ENCODE data around the gene STARD9.

The STARD9 gene

DNA sequence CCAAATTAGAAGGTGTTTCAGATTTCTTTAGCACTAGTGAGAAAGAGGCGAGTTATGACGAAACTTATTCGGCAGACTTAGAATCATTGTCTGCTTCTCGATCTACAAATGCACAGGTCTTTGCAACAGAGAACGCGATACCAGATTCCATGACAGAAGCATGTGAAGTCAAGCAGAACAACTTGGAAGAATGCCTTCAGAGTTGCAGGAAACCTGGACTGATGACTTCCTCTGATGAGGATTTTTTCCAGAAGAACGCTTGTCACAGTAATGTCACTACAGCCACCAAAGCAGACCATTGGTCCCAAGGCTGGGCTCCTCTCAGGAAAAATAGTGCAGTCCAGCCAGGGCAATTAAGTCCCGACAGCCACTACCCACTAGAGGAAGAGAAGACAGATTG is 110.9 kb downstream of the STARD9 start:
- peaks cover under 1 to 7% of the 10 kb centered on the region in 2 experiments for H3K4me1 ChIP-seq (ENCODE audit: control insufficient read depth in 1 of 2, insufficient read depth in 2 of 2, low read length in 2 of 2)
- DNase-seq: no peak
- no CpG with 5 or more reads among the region's 8 CpGs for WGBS (ENCODE audit: extremely low coverage, insufficient coverage, insufficient read length)
- H3K27me3 ChIP-seq (ENCODE audit: insufficient read depth, low read length): no peaks in the 10 kb centered on the region
- H3K23ac ChIP-seq (ENCODE audit: low read length): no peak overlapping the region
- no peak overlapping the region for H3K4me2 ChIP-seq (ENCODE audit: low read length)
- H3K79me2 ChIP-seq (ENCODE audit: control insufficient read depth, insufficient read depth, low read length, poor library complexity): no peaks in the 10 kb centered on the region
- no peak overlapping the region for H2AK5ac ChIP-seq (ENCODE audit: low read length)
- no peak overlapping the region for H4K91ac ChIP-seq (ENCODE audit: low read depth, low read length)
- H2BK5ac ChIP-seq (ENCODE audit: low read depth, low read length, poor library complexity): no peak overlapping the region
- no peak overlapping the region for H2BK12ac ChIP-seq (ENCODE audit: low read length)
- no peak overlapping the region for H3K4me3 ChIP-seq (ENCODE audit: low read depth, low read length)
- no peak overlapping the region for H2AFZ ChIP-seq (ENCODE audit: insufficient read depth, low read length, poor library complexity)
- H2BK120ac ChIP-seq (ENCODE audit: insufficient read depth, low read length, poor library complexity): no peak overlapping the region
- no peak overlapping the region for H4K8ac ChIP-seq (ENCODE audit: low read depth, low read length)
- no peak overlapping the region for H3K18ac ChIP-seq (ENCODE audit: low read length)
- H3K9me3 ChIP-seq (ENCODE audit: insufficient read depth, low read depth, low read length): no peaks in the 10 kb centered on the region
- no peaks in the 10 kb centered on the region for H3K36me3 ChIP-seq (ENCODE audit: control insufficient read depth in 1 of 2, insufficient read depth in 2 of 2, low read length in 2 of 2)
- no peak overlapping the region for H3K14ac ChIP-seq (ENCODE audit: low read length)
- no peak overlapping the region for H3K9ac ChIP-seq (ENCODE audit: low read length)
- H3K4ac ChIP-seq (ENCODE audit: low read depth, low read length): no peak overlapping the region
- H3K79me1 ChIP-seq (ENCODE audit: low read length): no peaks in the 10 kb centered on the region
- no peak overlapping the region for H3K27ac ChIP-seq (ENCODE audit: low read depth, low read length)
- no peak overlapping the region for H4K12ac ChIP-seq (ENCODE audit: low read depth, low read length)

GRCh38 chr15:42687740-42688139 is 112.3 kb downstream of the STARD9 start:
- Histone ChIP-seq H3K4me3 (ENCODE audit: low read depth, low read length) (no peak overlapping the region), H3K14ac (ENCODE audit: low read length) (no peak overlapping the region), H2AK5ac (ENCODE audit: low read length) (no peak overlapping the region), H4K8ac (ENCODE audit: low read depth, low read length) (no peak overlapping the region), H4K12ac (ENCODE audit: low read depth, low read length) (no peak overlapping the region), H2BK120ac (ENCODE audit: insufficient read depth, low read length, poor library complexity) (no peak overlapping the region), H3K27ac (ENCODE audit: low read depth, low read length) (no peak overlapping the region), H3K4ac (ENCODE audit: low read depth, low read length) (no peak overlapping the region), H3K23ac (ENCODE audit: low read length) (no peak overlapping the region), H3K18ac (ENCODE audit: low read length) (no peak overlapping the region), H3K4me2 (ENCODE audit: low read length) (no peak overlapping the region), H3K79me1 (ENCODE audit: low read length) (no peaks in the 10 kb centered on the region), H2BK12ac (ENCODE audit: low read length) (no peak overlapping the region), H3K9me3 (ENCODE audit: insufficient read depth, low read depth, low read length) (no peaks in the 10 kb centered on the region), H3K9ac (ENCODE audit: low read length) (no peak overlapping the region), H3K36me3 (ENCODE audit: control insufficient read depth in 1 of 2, insufficient read depth in 2 of 2, low read length in 2 of 2) (no peaks in the 10 kb centered on the region), H2BK5ac (ENCODE audit: low read depth, low read length, poor library complexity) (no peak overlapping the region), H2AFZ (ENCODE audit: insufficient read depth, low read length, poor library complexity) (no peak overlapping the region), H3K27me3 (ENCODE audit: insufficient read depth, low read length) (no peaks in the 10 kb centered on the region), H4K91ac (ENCODE audit: low read depth, low read length) (no peak overlapping the region), H3K79me2 (ENCODE audit: control insufficient read depth, insufficient read depth, low read length, poor library complexity) (no peaks in the 10 kb centered on the region), H3K4me1 (ENCODE audit: control insufficient read depth in 1 of 2, insufficient read depth in 2 of 2, low read length in 2 of 2) (peaks cover 5 to 12% of the 10 kb centered on the region in 2 experiments)
- DNase-seq: no peak
- WGBS (ENCODE audit: extremely low coverage, insufficient coverage, insufficient read length): no CpG with 5 or more reads among the region's 4 CpGs

DNA sequence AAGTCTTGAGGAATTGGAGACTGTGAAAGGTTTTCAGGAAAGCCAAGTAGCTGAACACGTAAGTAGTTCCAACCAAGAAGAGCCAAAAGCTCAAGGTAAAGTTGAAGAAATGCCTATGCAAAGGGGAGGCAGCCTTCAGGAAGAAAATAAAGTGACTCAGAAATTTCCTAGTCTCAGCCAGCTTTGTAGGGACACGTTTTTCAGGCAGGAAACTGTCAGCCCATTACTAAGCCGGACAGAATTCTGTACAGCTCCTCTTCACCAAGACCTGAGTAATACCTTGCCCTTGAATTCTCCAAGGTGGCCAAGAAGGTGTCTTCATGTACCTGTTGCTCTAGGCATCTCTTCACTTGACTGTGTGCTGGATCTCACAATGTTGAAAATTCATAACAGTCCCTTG is 112.9 kb downstream of the STARD9 start:
- no peak overlapping the region for H3K9ac ChIP-seq (ENCODE audit: low read length)
- DNase-seq: no peak
- no peak overlapping the region for H3K4ac ChIP-seq (ENCODE audit: low read depth, low read length)
- no peaks in the 10 kb centered on the region for H3K27me3 ChIP-seq (ENCODE audit: insufficient read depth, low read length)
- no peak overlapping the region for H2BK5ac ChIP-seq (ENCODE audit: low read depth, low read length, poor library complexity)
- no peak overlapping the region for H3K18ac ChIP-seq (ENCODE audit: low read length)
- no peak overlapping the region for H3K4me3 ChIP-seq (ENCODE audit: low read depth, low read length)
- H3K9me3 ChIP-seq (ENCODE audit: insufficient read depth, low read depth, low read length): no peaks in the 10 kb centered on the region
- H3K27ac ChIP-seq (ENCODE audit: low read depth, low read length): no peak overlapping the region
- no peaks in the 10 kb centered on the region for H3K36me3 ChIP-seq (ENCODE audit: control insufficient read depth in 1 of 2, insufficient read depth in 2 of 2, low read length in 2 of 2)
- H3K23ac ChIP-seq (ENCODE audit: low read length): no peak overlapping the region
- H4K91ac ChIP-seq (ENCODE audit: low read depth, low read length): no peak overlapping the region
- H2BK12ac ChIP-seq (ENCODE audit: low read length): no peak overlapping the region
- no peak overlapping the region for H3K4me2 ChIP-seq (ENCODE audit: low read length)
- no peaks in the 10 kb centered on the region for H3K79me1 ChIP-seq (ENCODE audit: low read length)
- WGBS (ENCODE audit: extremely low coverage, insufficient coverage, insufficient read length): no CpG with 5 or more reads among the region's 3 CpGs
- H3K79me2 ChIP-seq (ENCODE audit: control insufficient read depth, insufficient read depth, low read length, poor library complexity): no peaks in the 10 kb centered on the region
- no peak overlapping the region for H3K14ac ChIP-seq (ENCODE audit: low read length)
- no peak overlapping the region for H4K12ac ChIP-seq (ENCODE audit: low read depth, low read length)
- peaks cover 5 to 12% of the 10 kb centered on the region in 2 experiments for H3K4me1 ChIP-seq (ENCODE audit: control insufficient read depth in 1 of 2, insufficient read depth in 2 of 2, low read length in 2 of 2)
- H2BK120ac ChIP-seq (ENCODE audit: insufficient read depth, low read length, poor library complexity): no peak overlapping the region
- no peak overlapping the region for H2AFZ ChIP-seq (ENCODE audit: insufficient read depth, low read length, poor library complexity)
- no peak overlapping the region for H2AK5ac ChIP-seq (ENCODE audit: low read length)
- H4K8ac ChIP-seq (ENCODE audit: low read depth, low read length): no peak overlapping the region

DNA sequence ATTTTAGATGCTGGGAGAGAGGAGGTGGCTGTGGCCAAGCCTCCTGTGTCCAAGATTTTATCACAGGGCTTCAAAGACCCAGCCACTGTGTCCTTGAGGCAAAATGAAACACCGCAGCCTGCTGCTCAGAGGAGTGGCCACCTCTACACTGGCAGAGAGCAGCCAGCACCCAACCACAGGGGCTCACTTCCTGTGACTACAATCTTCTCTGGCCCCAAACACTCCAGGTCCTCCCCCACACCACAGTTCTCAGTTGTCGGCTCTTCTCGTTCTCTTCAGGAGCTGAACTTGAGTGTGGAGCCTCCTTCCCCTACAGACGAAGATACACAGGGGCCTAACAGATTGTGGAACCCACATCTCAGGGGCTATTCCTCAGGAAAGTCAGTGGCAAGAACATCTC is 115.9 kb downstream of the STARD9 start:
- no peak overlapping the region for H3K23ac ChIP-seq (ENCODE audit: low read length)
- H3K27me3 ChIP-seq (ENCODE audit: insufficient read depth, low read length): no peaks in the 10 kb centered on the region
- no peak for DNase-seq
- no peak overlapping the region for H2AK5ac ChIP-seq (ENCODE audit: low read length)
- no peak overlapping the region for H3K9ac ChIP-seq (ENCODE audit: low read length)
- no peak overlapping the region for H4K91ac ChIP-seq (ENCODE audit: low read depth, low read length)
- H2BK120ac ChIP-seq (ENCODE audit: insufficient read depth, low read length, poor library complexity): peak overlapping the region; percentile 29
- no peak overlapping the region for H3K4me3 ChIP-seq (ENCODE audit: low read depth, low read length)
- H3K9me3 ChIP-seq (ENCODE audit: insufficient read depth, low read depth, low read length): no peaks in the 10 kb centered on the region
- no CpG with 5 or more reads among the region's 4 CpGs for WGBS (ENCODE audit: extremely low coverage, insufficient coverage, insufficient read length)
- no peak overlapping the region for H3K4me2 ChIP-seq (ENCODE audit: low read length)
- no peak overlapping the region for H3K4ac ChIP-seq (ENCODE audit: low read depth, low read length)
- H3K79me2 ChIP-seq (ENCODE audit: control insufficient read depth, insufficient read depth, low read length, poor library complexity): no peaks in the 10 kb centered on the region
- peaks cover 5 to 12% of the 10 kb centered on the region in 2 experiments for H3K4me1 ChIP-seq (ENCODE audit: control insufficient read depth in 1 of 2, insufficient read depth in 2 of 2, low read length in 2 of 2)
- H3K27ac ChIP-seq (ENCODE audit: low read depth, low read length): no peak overlapping the region
- H3K18ac ChIP-seq (ENCODE audit: low read length): no peak overlapping the region
- no peak overlapping the region for H3K14ac ChIP-seq (ENCODE audit: low read length)
- no peak overlapping the region for H4K12ac ChIP-seq (ENCODE audit: low read depth, low read length)
- no peak overlapping the region for H2AFZ ChIP-seq (ENCODE audit: insufficient read depth, low read length, poor library complexity)
- no peaks in the 10 kb centered on the region for H3K36me3 ChIP-seq (ENCODE audit: control insufficient read depth in 1 of 2, insufficient read depth in 2 of 2, low read length in 2 of 2)
- no peak overlapping the region for H2BK5ac ChIP-seq (ENCODE audit: low read depth, low read length, poor library complexity)
- H2BK12ac ChIP-seq (ENCODE audit: low read length): no peak overlapping the region
- H3K79me1 ChIP-seq (ENCODE audit: low read length): no peaks in the 10 kb centered on the region
- H4K8ac ChIP-seq (ENCODE audit: low read depth, low read length): no peak overlapping the region
